Mucosa of descending colon (tissue), 3 donors: Measurements from ENCODE around the gene BIN2. TPM values are rescaled to one million over a fixed set of nuclear protein-coding genes. Genes with fewer than 3 reads are reported as not detected.

Experiments
- ATAC-seq: fragments of 200-7000 bp; cut with Tn5 transposase; one replicate; pipeline ENCODE4 v1.9.1; 2020; ENCODE audit warnings: mild to moderate bottlenecking, moderate library complexity
- DNase-seq, 3 donors: peaks; one replicate each; pipeline ENCODE4 v3.0.0-alpha.2; 2020
- H3K36me3 ChIP-seq: fragments of 200-600 bp; one replicate; pipeline ENCODE4 v1.8.0; 2021; ENCODE audit warnings: low read depth, mild to moderate bottlenecking
- H3K4me1 ChIP-seq: fragments of 200-600 bp; one replicate; pipeline ENCODE4 v1.8.0; 2021; ENCODE audit warnings: low read depth, mild to moderate bottlenecking
- H3K4me3 ChIP-seq: fragments of 200-600 bp; one replicate; pipeline ENCODE4 v1.8.0; 2021; ENCODE audit warnings: mild to moderate bottlenecking
- H3K9me3 ChIP-seq: fragments of 200-600 bp; one replicate; pipeline ENCODE4 v1.8.0; 2021; ENCODE audit warnings: mild to moderate bottlenecking
- intact Hi-C, 2 donors: fragments of 100-400 bp; cut with DNase I in 1 of 2; cut with micrococcal nuclease in 1 of 2; formaldehyde crosslinking; loops; one replicate each; pipeline versions ENCODE4 v1.11.0 to v1.11.1; 2022; cut with DNase I, micrococcal nuclease
- total RNA-seq, 3 donors: library from RNA; stranded (reverse); fragmentation: NEBNext Ultra II Directional in 2 of 3; extraction: Animal tissue kit (Norgen Biotek cat#: 25700) in 2 of 3; gene quantifications; one replicate each; pipeline versions ENCODE4 v1.2.1 to v1.2.4, GENCODE V29; 2021 to 2023
- TF ChIP-seq, protein P1 (sequence below): fragments of 200-600 bp; IDR thresholded peaks from one replicate; pipeline ENCODE4 v1.8.0; 2022; ENCODE audit warnings: antibody characterized with exemption, mild to moderate bottlenecking
- donor health status: DM: no; HTN: no; CAD: no; lungs with moderate emphysema.
- donor health status: DM: no; HTN: no; CAD: no.
- donor health status: DM: no; HTN: yes; CAD: no.

BIN2 gene
- total RNA-seq, 3 donors from 2014 or later = 5.6 to 9.8 (median 7.3) TPM

DNA sequence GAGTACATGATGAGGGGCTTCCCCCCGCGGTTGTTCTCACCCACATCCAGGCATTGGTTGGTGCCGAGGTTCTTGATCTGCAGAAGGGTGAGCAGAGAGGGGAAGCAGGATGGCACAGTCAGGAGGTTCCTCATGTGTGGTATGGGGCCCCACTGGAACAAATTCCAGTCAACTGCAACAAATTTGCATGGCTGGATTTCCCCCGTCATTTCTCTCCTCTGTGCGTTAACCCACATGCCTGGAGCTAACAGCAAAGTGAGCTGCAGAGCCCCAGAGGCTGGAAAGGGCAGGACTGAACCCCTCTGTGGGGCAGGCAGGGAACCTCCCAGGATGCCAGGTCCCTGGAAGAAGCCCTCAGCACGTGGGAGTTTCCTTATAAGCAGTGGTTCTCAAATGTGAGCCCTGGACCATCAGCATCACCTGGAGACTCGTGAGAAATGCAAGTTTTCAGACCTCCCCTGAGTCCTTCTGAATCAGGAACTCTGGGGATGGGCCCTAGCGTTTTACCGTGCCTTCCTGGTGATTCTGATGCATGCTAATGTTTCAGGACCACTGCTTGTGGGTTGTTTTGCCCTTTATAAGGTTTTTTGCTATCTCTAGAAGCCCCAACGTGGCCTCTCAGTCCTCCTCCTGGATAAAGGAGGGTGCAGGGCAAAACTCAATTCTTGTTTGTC lies 33.5 kb upstream of the BIN2 start:
- TF ChIP-seq, protein P1, sequence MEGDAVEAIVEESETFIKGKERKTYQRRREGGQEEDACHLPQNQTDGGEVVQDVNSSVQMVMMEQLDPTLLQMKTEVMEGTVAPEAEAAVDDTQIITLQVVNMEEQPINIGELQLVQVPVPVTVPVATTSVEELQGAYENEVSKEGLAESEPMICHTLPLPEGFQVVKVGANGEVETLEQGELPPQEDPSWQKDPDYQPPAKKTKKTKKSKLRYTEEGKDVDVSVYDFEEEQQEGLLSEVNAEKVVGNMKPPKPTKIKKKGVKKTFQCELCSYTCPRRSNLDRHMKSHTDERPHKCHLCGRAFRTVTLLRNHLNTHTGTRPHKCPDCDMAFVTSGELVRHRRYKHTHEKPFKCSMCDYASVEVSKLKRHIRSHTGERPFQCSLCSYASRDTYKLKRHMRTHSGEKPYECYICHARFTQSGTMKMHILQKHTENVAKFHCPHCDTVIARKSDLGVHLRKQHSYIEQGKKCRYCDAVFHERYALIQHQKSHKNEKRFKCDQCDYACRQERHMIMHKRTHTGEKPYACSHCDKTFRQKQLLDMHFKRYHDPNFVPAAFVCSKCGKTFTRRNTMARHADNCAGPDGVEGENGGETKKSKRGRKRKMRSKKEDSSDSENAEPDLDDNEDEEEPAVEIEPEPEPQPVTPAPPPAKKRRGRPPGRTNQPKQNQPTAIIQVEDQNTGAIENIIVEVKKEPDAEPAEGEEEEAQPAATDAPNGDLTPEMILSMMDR = no peak
- Histone ChIP-seq H3K36me3 (no peaks in the 10 kb centered on the region), H3K4me3 (no peak overlapping the region), H3K9me3 (no peaks in the 10 kb centered on the region), H3K4me1 (no peaks in the 10 kb centered on the region)
- no peak for DNase-seq
- intact Hi-C loops = no loop called here
- ATAC-seq = peak; percentile 10

GRCh38 chr12:51351913-51352532 lies 28.0 kb upstream of the BIN2 start:
- DNase-seq = peak in 1 of 3 donors; percentile 58
- ATAC-seq = peak; percentile 88
- Histone ChIP-seq H3K4me1 (no peaks in the 10 kb centered on the region), H3K9me3 (no peaks in the 10 kb centered on the region), H3K4me3 (no peak overlapping the region), H3K36me3 (no peaks in the 10 kb centered on the region)
- intact Hi-C loops = no loop called here
- TF ChIP-seq, protein P1 = peak; percentile 38

GRCh38 chr12:51349026-51349425 lies 25.1 kb upstream of the BIN2 start:
- TF ChIP-seq, protein P1 = no peak
- no peak for DNase-seq
- Histone ChIP-seq H3K9me3 (no peaks in the 10 kb centered on the region), H3K4me1 (no peaks in the 10 kb centered on the region), H3K4me3 (no peak overlapping the region), H3K36me3 (no peaks in the 10 kb centered on the region)
- intact Hi-C loops = loop anchor here in 1 of 2 donors (10.0 kb wide), 1 partner anchor 534 kb away; no protein-coding TSS in a partner anchor
- no peak for ATAC-seq

DNA sequence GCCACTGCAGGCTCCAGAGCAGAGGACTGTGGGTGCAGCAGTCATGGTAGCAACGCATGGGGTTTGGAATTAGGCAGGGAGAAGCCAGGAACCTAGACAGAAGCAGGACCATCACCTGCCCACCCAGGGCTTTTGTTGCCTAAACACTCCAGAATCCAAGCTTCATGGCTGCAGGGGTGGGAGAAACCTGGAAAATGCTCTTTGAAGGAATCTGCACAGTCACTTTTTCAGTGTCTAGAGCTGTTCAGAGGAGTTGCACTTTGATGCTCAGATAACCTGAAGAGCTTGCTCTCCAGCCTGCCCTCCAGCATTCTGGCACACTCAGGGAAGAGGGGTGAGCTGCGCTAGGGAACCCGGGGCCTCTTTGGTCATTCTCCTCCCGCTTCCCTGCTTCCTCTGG lies 24.1 kb upstream of the BIN2 start:
- intact Hi-C loops = loop anchor here in 1 of 2 donors (10.0 kb wide), 1 partner anchor 533 kb away; no protein-coding TSS in a partner anchor
- no peaks in the 10 kb centered on the region for H3K9me3 ChIP-seq
- DNase-seq = no peak
- no peaks in the 10 kb centered on the region for H3K4me1 ChIP-seq
- no peaks in the 10 kb centered on the region for H3K36me3 ChIP-seq
- ATAC-seq = no peak
- H3K4me3 ChIP-seq = no peak overlapping the region
- TF ChIP-seq, protein P1 = no peak

- Histone ChIP-seq H3K9me3 (no peaks in the 10 kb centered on the region), H3K4me1 (no peaks in the 10 kb centered on the region), H3K4me3 (no peak within 1 kb of the TSS), H3K36me3 (no peaks in the 10 kb centered on the region)
- intact Hi-C loops = loop anchor here in 1 of 2 donors (10.0 kb wide), 1 partner anchor 532 kb away; no protein-coding TSS in a partner anchor
- no peak for ATAC-seq
- no peak for DNase-seq
- TF ChIP-seq, protein P1 = no peak
Observed at GRCh38 chr12:51346581-51346980, 22.6 kb upstream of the BIN2 start, which contains the start of gene CELA1. CELA1 (minus strand) TSS chr12:51346679; CDS start chr12:51346638, 41 bp downstream.
